SU-DHL-6 (cell line): Measurements from ENCODE around the gene HARS1.

Experiments
- H2AFZ ChIP-seq: fragments of 200-600 bp; sonication (generic); 2 replicates; pipeline ENCODE4 v1.6.1; 2014; ENCODE audit warnings: low read depth, mild to moderate bottlenecking, moderate library complexity, mixed read lengths, antibody characterized with exemption, low read length; ENCODE audit not compliant: severe bottlenecking
- H3F3A ChIP-seq: fragments of 200-600 bp; shearing (Covaris generic); 2 replicates; pipeline ENCODE4 v1.6.0; 2016; ENCODE audit warnings: antibody characterized with exemption, mild to moderate bottlenecking; ENCODE audit not compliant: insufficient read depth
- H3K27ac ChIP-seq: fragments of 200-600 bp; sonication (generic); 2 replicates; pipeline ENCODE4 v1.5.1; 2016; ENCODE audit warnings: low read depth, mild to moderate bottlenecking, low read length, moderate library complexity, mixed read lengths
- H3K27me3 ChIP-seq: fragments of 200-600 bp; sonication (generic), shearing (Covaris generic); 2 replicates; pipeline ENCODE4 v1.6.0; 2014; ENCODE audit warnings: mild to moderate bottlenecking, low read length
- H3K36me3 ChIP-seq: fragments of 200-600 bp; sonication (generic); 2 replicates; pipeline ENCODE4 v1.6.1; 2014; ENCODE audit warnings: mild to moderate bottlenecking, low read length, mixed read lengths
- H3K4me2 ChIP-seq: fragments of 300-600, 200-600 bp; shearing (Covaris generic), sonication (generic); 2 replicates; pipeline ENCODE4 v1.6.0; 2014; ENCODE audit warnings: low read length, low read depth, mild to moderate bottlenecking; ENCODE audit not compliant: poor library complexity, severe bottlenecking
- H3K4me3 ChIP-seq: fragments of 200-600 bp; sonication (generic); 2 replicates; pipeline ENCODE4 v1.5.1; 2014; ENCODE audit warnings: antibody characterized with exemption, low read length, mild to moderate bottlenecking, mixed read lengths; ENCODE audit not compliant: insufficient read depth, poor library complexity, severe bottlenecking
- H3K79me2 ChIP-seq: fragments of 200-600 bp; sonication (generic); 2 replicates; pipeline ENCODE4 v1.6.1; 2014; ENCODE audit warnings: mild to moderate bottlenecking, low read length, moderate library complexity; ENCODE audit not compliant: insufficient read depth
- H3K9ac ChIP-seq: fragments of 200-600 bp; sonication (generic); 2 replicates; pipeline ENCODE4 v1.7.0; 2014; ENCODE audit warnings: mild to moderate bottlenecking, low read length
- H3K9me2 ChIP-seq: fragments of 200-600 bp; sonication (generic); replicated peaks from 2 replicates; pipeline ENCODE4 v1.6.1; 2014; ENCODE audit warnings: low read length; ENCODE audit not compliant: insufficient read depth
- H3K9me3 ChIP-seq: fragments of 200-600 bp; sonication (generic); 2 replicates; pipeline ENCODE4 v1.6.1; 2014; ENCODE audit warnings: low read length, mixed read lengths; ENCODE audit not compliant: insufficient read depth
- H4K20me1 ChIP-seq: fragments of 200-600 bp; sonication (generic); 2 replicates; pipeline ENCODE4 v1.6.1; 2014; ENCODE audit warnings: low read depth, mild to moderate bottlenecking, antibody characterized with exemption, low read length, moderate library complexity, mixed read lengths
- EZH2phosphoT487 ChIP-seq: fragments of 200-600 bp; sonication (generic), shearing (Covaris generic); conservative IDR thresholded peaks from 2 replicates; pipeline ENCODE4 v1.6.1; 2018; ENCODE audit warnings: mild to moderate bottlenecking, antibody characterized with exemption, low read length, moderate library complexity, mixed read lengths
- TF ChIP-seq, protein P1 (sequence below): fragments of 200-600 bp; sonication (generic); IDR thresholded peaks from one replicate; pipeline ENCODE4 v1.5.1; 2017; ENCODE audit warnings: antibody characterized with exemption, mild to moderate bottlenecking, low read length, moderate library complexity; ENCODE audit not compliant: insufficient read depth, poor library complexity, severe bottlenecking

The HARS1 gene

DNA sequence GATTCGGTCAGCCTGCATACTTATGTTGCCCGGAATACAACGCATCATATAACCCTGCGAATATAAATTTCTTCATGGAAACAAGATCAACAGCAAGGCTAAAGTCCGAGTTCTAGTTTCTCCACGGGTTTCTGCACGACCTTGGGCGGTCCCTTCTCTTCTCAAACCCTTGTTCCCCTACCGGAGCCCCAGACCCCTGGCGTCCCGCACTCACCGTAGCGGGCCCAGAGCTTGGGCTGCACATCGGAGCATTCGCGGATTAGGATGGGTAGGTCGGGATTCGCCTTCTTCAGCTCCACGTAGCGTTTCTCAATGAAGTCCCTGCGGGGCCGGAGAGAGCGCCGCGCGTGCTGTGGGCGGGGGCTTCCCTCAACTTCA lies 44.1 kb downstream of the HARS1 start:
- Histone ChIP-seq H4K20me1 (no peaks in the 10 kb centered on the region), H3K4me2 (peak overlapping the region; percentile 86), H3K9me2 (no peaks in the 10 kb centered on the region), H3K27ac (peak overlapping the region; percentile 16; the same call in 1 of the 2 replicates), H3F3A (no peaks in the 10 kb centered on the region), H3K4me3 (peak overlapping the region; percentile 78), H2AFZ (peak overlapping the region; percentile 55), H3K9me3 (no peaks in the 10 kb centered on the region), H3K9ac (peak overlapping the region; percentile 83), H3K36me3 (peaks cover 5% of the 10 kb centered on the region; the same call in 1 of the 2 replicates), H3K27me3 (no peaks in the 10 kb centered on the region), H3K79me2 (peaks cover 36% of the 10 kb centered on the region)
- TF ChIP-seq, protein P1, sequence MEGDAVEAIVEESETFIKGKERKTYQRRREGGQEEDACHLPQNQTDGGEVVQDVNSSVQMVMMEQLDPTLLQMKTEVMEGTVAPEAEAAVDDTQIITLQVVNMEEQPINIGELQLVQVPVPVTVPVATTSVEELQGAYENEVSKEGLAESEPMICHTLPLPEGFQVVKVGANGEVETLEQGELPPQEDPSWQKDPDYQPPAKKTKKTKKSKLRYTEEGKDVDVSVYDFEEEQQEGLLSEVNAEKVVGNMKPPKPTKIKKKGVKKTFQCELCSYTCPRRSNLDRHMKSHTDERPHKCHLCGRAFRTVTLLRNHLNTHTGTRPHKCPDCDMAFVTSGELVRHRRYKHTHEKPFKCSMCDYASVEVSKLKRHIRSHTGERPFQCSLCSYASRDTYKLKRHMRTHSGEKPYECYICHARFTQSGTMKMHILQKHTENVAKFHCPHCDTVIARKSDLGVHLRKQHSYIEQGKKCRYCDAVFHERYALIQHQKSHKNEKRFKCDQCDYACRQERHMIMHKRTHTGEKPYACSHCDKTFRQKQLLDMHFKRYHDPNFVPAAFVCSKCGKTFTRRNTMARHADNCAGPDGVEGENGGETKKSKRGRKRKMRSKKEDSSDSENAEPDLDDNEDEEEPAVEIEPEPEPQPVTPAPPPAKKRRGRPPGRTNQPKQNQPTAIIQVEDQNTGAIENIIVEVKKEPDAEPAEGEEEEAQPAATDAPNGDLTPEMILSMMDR, result no peak
- no peak for TF ChIP-seq EZH2phosphoT487

DNA sequence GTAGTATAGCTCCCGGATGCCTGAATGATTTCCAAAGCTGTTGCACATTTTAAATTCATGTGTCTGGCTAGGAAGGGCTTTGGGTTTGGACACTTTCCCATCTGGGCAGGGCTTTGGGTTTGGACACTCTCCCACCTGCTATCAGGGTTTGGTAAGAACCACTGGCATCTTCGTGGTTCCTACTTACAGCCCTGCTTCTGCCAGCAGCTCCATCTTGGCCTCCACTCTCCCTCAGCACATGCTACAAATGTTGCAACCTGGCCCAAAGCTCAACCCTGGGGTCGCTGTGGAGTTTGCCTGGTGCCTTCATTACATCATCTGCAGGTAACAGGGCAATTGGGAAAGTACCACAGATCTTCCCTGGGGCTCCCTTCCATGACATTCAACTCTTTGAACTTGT lies 48.5 kb downstream of the HARS1 start:
- no peak for TF ChIP-seq EZH2phosphoT487
- TF ChIP-seq, protein P1, result no peak
- Histone ChIP-seq H3K27me3 (no peaks in the 10 kb centered on the region), H3K9me2 (no peaks in the 10 kb centered on the region), H2AFZ (no peak overlapping the region), H3K9ac (no peak overlapping the region), H3K36me3 (no peaks in the 10 kb centered on the region), H3K4me3 (no peak overlapping the region), H3K27ac (no peak overlapping the region), H3K9me3 (no peaks in the 10 kb centered on the region), H3K79me2 (peaks cover 34% of the 10 kb centered on the region), H4K20me1 (no peaks in the 10 kb centered on the region), H3K4me2 (no peak overlapping the region), H3F3A (no peaks in the 10 kb centered on the region)

DNA sequence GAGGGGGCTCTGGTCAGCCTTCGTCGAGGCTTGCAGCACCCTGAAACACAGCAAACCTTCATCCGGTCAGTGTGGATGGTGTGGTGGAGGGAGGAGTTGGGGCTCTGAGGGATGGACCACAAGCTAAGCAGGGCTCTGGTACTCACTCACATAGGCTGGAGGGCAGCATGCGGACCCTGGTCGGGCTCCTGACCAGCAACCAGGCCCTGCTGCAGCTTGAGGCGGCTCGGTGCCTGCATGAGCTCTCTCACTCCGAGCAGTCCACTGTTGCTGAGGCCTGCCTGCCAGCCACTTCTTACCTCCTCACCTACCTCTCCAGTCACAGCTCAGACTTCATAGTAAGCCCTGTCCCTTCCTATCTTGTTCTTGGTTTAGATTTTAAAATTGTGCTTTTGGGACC lies 49.5 kb downstream of the HARS1 start:
- Histone ChIP-seq H3K36me3 (no peaks in the 10 kb centered on the region), H2AFZ (no peak overlapping the region), H3K9me2 (no peaks in the 10 kb centered on the region), H3K27me3 (no peaks in the 10 kb centered on the region), H3K27ac (no peak overlapping the region), H3K79me2 (peaks cover 26% of the 10 kb centered on the region), H4K20me1 (no peaks in the 10 kb centered on the region), H3F3A (no peaks in the 10 kb centered on the region), H3K9me3 (no peaks in the 10 kb centered on the region), H3K4me3 (no peak overlapping the region), H3K9ac (no peak overlapping the region), H3K4me2 (no peak overlapping the region)
- TF ChIP-seq, protein P1, result no peak
- no peak for TF ChIP-seq EZH2phosphoT487
